Memory B cell (primary cell): ENCODE measurements around the gene MAPK14.
"Not testable (repeated sequence)": the region's sequence is repeated elsewhere in the genome, so short reads cannot be mapped to it uniquely, and the experiment has no call there.

Experiments used
- ATAC-seq: fragments of 150-1000 bp; cut with Tn5 transposase; 2 replicates; pipeline ENCODE4 v1.10.0; 2021; ENCODE audit warnings: low read depth, mild to moderate bottlenecking, moderate library complexity
- DNase-seq, 2 donors: peaks; one replicate each; pipeline ENCODE4 v3.0.0; 2022; ENCODE audit warnings: low spot score in 2 of 2
- H3K27ac Mint-ChIP-seq: one replicate; pipeline ENCODE4 v1.8.0; 2022; ENCODE audit warnings: mild to moderate bottlenecking, moderate library complexity, mixed read lengths
- H3K27me3 Mint-ChIP-seq: one replicate; pipeline ENCODE4 v1.8.0; 2022; ENCODE audit warnings: mixed read lengths
- H3K36me3 Mint-ChIP-seq: one replicate; pipeline ENCODE4 v1.8.0; 2022; ENCODE audit warnings: mild to moderate bottlenecking, mixed read lengths
- H3K4me1 Mint-ChIP-seq: one replicate; pipeline ENCODE4 v1.8.0; 2022; ENCODE audit warnings: mixed read lengths
- H3K4me3 Mint-ChIP-seq: one replicate; pipeline ENCODE4 v1.8.0; 2022; ENCODE audit warnings: mild to moderate bottlenecking, moderate library complexity, mixed read lengths
- H3K9me3 Mint-ChIP-seq: one replicate; pipeline ENCODE4 v1.8.0; 2022; ENCODE audit warnings: mixed read lengths

MAPK14 gene

DNA sequence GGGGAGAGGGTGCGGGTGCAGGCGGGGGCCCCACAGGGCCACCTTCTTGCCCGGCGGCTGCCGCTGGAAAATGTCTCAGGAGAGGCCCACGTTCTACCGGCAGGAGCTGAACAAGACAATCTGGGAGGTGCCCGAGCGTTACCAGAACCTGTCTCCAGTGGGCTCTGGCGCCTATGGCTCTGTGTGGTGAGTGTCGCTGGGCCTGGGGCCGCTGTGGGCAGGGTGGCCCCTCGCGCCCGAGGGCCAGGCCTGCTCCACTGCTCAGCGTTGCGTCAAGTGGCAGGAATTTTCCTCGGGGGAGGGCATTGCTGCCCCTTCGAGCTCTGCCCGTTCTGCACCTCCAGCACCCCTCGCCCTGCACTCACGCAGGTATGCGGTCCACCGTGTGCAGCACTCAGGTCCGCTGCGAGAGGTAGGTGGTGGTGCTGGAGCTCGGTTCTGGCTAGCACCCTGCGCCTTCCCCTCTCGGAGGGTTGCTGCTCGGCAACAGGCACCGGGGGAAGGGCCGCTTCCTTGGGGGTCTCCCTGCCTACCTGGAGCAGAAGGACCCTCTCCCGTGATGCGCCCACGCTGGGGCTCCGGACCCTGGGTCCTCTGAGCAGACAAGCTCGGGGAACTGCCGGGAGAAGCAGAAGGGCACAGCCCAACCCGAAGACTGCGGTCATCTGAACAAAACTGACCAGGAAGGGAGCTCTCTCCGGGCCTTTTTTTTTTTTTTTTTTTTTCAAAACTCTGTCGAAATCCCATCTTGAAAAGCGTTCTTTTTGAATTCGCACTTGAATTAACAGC lies 674 bp downstream of the MAPK14 start:
- peak overlapping the region; percentile 90 for H3K4me3 Mint-ChIP-seq
- no peaks in the 10 kb centered on the region for H3K9me3 Mint-ChIP-seq
- H3K36me3 Mint-ChIP-seq, result no peaks in the 10 kb centered on the region
- peaks cover 13% of the 10 kb centered on the region for H3K27me3 Mint-ChIP-seq
- peak overlapping the region; percentile 69 for H3K27ac Mint-ChIP-seq
- peak; percentile 31 for ATAC-seq
- H3K4me1 Mint-ChIP-seq, result peaks cover 28% of the 10 kb centered on the region
- no peak for DNase-seq

DNA sequence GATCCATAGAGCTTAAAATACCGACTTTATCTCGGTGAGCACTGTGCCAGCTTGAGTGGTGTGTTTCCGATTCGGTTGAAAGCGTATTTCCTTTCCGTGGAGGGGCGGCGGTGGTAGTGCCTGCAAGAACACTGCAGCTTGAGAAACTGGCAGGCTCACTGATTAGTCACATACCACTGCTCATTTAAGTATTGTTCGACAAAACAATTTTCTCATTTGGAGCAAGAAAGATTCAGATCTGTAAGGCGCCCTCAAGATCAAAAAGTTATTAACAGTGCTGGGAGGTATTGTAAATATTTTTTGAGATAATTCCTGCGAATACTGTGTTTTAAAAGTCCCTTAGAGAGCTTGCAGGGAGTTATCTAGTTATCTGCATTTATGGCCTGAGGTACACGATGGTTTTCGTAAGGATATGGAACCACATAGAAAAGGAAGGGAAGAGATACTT lies 1.3 kb downstream of the MAPK14 start:
- DNase-seq (peak in 1 of 2 donors; percentile 18), ATAC-seq (no peak)
- H3K27me3 Mint-ChIP-seq, result peaks cover 10% of the 10 kb centered on the region
- peak overlapping the region; percentile 69 for H3K27ac Mint-ChIP-seq
- H3K4me1 Mint-ChIP-seq, result peaks cover 26% of the 10 kb centered on the region
- no peaks in the 10 kb centered on the region for H3K36me3 Mint-ChIP-seq
- H3K9me3 Mint-ChIP-seq, result no peaks in the 10 kb centered on the region
- H3K4me3 Mint-ChIP-seq, result peak overlapping the region; percentile 90

DNA sequence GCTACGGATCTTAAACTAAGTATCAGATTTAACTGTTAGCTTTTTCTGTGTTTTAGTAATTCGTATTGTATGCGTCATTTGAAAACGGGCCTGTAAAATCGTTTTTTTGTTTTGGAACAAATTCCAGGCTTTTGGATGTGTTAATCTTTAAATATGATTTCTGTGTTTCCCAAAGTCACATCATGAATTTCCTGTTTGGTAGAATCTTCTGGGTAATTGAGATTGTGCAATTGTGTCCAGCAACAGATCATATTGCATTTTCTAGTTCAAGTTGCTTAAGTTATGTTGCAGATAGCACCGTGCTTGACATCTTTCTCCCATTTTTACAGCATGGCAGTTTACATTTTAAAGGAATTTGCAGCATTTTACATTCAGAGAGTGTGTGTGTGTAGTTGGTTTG lies 1.9 kb downstream of the MAPK14 start:
- peaks cover 24% of the 10 kb centered on the region for H3K4me1 Mint-ChIP-seq

DNA sequence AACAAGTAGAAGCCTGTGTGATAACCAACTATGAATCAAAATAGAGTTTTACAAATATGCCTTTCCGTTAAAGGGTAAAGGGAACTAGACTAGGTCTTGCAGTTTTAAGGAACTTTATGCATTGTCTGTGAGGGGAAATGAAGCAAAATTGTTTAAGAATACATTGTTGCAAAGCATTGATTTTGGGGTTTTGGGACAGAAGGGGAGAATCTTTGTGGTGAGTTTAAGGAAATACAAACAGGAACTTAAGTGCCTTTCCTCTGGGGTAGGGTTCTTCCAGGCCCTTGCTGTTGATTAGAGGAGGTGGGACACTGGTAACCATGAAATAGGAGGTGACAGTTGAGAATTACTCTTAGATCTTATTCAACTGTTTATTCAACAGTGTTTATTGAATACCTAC lies 4.7 kb downstream of the MAPK14 start:
- H3K27ac Mint-ChIP-seq, result no peak overlapping the region
- H3K4me3 Mint-ChIP-seq, result no peak overlapping the region
- ATAC-seq (no peak), DNase-seq (no peak)
- H3K9me3 Mint-ChIP-seq, result no peaks in the 10 kb centered on the region
- H3K4me1 Mint-ChIP-seq, result peaks cover 30% of the 10 kb centered on the region
- no peaks in the 10 kb centered on the region for H3K27me3 Mint-ChIP-seq
- peaks cover 3% of the 10 kb centered on the region for H3K36me3 Mint-ChIP-seq

More for the DNA sequence above, 1.9 kb downstream of the MAPK14 start:
- H3K36me3 Mint-ChIP-seq, result no peaks in the 10 kb centered on the region
- DNase-seq, result no peak
- no peak for ATAC-seq
- no peaks in the 10 kb centered on the region for H3K9me3 Mint-ChIP-seq
- peaks cover 8% of the 10 kb centered on the region for H3K27me3 Mint-ChIP-seq
- peak overlapping the region; percentile 90 for H3K4me3 Mint-ChIP-seq
- H3K27ac Mint-ChIP-seq, result peak overlapping the region; percentile 69

DNA sequence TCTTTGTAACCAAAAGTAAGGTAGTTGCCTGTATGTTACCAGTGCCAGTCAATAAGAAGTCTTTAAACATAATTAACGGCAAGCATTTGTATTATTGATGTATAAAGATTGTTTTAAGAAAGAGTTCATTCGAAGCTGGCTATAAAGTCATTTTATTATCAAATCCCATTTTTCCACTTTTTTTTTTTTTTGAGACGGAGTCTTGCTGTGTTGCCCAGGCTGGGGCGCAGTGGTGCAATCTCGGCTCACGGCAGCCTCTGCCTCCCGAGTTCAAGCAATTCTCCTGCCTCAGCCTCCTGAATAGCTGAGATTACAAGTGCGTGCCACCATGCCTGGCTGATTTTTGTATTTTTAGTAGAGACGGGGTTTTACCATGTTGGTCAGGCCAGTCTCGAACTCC lies 5.5 kb downstream of the MAPK14 start:
- not testable (repeated sequence) for H3K4me3 Mint-ChIP-seq, DNase-seq, H3K27me3 Mint-ChIP-seq, H3K36me3 Mint-ChIP-seq, H3K9me3 Mint-ChIP-seq, H3K27ac Mint-ChIP-seq, ATAC-seq
- H3K4me1 Mint-ChIP-seq, result peaks cover 36% of the 10 kb centered on the region

DNA sequence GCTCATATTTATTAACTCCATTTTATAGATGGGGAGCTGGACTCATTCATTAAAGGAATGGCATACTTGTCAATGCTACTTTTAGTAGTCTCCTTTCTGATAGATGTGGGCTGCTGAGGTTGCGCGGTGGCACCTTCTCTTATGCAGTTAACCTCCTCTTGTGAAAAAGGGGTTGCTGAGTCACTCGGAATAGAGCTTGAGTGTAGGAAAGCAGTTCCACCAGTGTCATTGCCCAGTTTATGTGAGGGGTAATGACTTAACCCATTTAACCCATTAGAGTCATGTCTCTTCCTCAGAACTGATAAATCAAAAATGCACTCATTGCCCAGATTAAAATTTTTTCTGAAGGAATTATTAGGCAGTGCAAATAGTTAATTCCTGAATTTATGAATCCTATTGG lies 6.3 kb downstream of the MAPK14 start:
- no peak for ATAC-seq
- no peaks in the 10 kb centered on the region for H3K9me3 Mint-ChIP-seq
- H3K27ac Mint-ChIP-seq, result no peak overlapping the region
- no peak for DNase-seq
- H3K4me3 Mint-ChIP-seq, result no peak overlapping the region
- H3K36me3 Mint-ChIP-seq, result peaks cover 3% of the 10 kb centered on the region
- H3K4me1 Mint-ChIP-seq, result peaks cover 37% of the 10 kb centered on the region
- H3K27me3 Mint-ChIP-seq, result no peaks in the 10 kb centered on the region

DNA sequence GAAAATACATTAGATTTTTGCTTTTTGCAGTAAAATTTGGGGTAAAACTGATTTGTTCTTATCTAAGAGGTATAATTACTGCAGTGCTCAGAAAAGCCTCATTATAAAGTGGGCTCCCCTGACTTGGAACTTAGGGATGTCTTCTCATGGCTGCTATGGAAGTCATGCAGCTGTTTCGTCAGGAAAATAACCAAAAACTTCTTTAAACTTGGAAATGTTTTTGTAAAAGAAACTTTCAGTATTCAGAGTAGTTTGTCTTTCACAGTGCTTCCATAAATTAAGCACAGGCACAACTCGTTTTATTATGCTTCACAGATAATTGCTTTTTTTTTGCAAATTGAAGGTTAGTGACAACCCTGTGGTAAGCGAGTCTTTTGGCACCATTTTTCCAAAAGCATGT lies 6.8 kb downstream of the MAPK14 start:
- Mint-ChIP-seq H3K27ac (no peak overlapping the region), H3K36me3 (peaks cover 3% of the 10 kb centered on the region)

DNA sequence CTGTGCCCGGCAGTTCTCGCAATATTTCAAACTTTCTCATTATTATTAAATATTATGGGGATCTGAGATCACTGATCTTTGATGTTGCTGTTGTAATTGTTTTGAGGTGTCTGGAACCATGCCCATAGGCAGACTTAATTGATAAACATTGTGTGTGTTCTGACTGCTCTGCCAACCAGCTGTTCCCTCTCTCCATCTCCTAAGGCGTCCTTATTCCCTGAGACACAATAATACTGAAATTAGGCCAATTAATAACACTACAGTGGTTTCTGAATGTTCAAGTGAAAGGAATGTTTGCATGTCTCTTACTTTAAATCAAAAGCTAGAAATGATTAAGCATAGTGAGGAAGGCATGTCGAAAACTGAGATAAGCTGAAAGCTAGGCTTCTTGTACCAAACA lies 7.6 kb downstream of the MAPK14 start:
- no peak for ATAC-seq
- peaks cover 3% of the 10 kb centered on the region for H3K36me3 Mint-ChIP-seq
- no peaks in the 10 kb centered on the region for H3K9me3 Mint-ChIP-seq
- DNase-seq, result no peak
- H3K27ac Mint-ChIP-seq, result no peak overlapping the region
- H3K27me3 Mint-ChIP-seq, result no peaks in the 10 kb centered on the region
- no peak overlapping the region for H3K4me3 Mint-ChIP-seq
- H3K4me1 Mint-ChIP-seq, result peaks cover 36% of the 10 kb centered on the region

More for the DNA sequence above, 6.8 kb downstream of the MAPK14 start:
- H3K4me3 Mint-ChIP-seq, result no peak overlapping the region
- no peak for ATAC-seq
- DNase-seq, result no peak
- no peaks in the 10 kb centered on the region for H3K9me3 Mint-ChIP-seq
- peaks cover 40% of the 10 kb centered on the region for H3K4me1 Mint-ChIP-seq
- H3K27me3 Mint-ChIP-seq, result no peaks in the 10 kb centered on the region

DNA sequence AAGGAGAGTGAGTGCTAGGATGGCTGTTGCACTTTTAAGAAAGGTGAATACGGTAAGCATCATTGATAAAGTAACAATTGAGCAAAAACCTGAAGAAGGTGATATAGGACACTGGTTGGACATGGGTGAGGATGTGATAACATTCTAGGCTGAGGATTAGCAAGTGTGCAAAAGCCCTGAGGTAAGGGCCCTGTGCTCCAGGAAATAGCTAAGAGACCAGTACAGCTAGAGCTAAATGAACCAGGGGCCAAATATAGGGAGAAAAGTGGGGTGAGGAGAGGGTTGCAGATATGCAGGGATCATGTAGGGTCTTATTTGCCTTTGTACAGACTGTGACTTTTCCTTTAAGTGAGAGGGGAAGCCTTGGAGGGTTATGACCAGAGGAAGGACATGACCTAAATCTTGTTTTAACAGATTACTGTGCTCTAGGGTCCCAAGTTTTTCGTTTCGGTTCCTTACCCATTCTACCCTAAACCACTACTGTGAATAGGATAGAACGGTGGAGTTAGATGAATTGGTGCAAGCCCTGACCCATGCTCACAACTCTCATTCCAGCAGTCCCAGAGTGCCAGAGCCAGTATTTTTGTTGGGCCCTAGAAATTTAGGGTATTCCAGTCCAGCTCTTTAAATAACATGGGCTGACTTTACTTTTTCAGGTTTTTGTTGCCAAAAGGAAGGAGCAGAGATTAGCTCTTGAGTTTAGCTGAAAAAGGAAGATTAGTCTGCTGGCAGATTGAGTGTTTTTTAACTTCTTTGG lies 10.7 kb downstream of the MAPK14 start:
- ATAC-seq (no peak), DNase-seq (no peak)
- H3K36me3 Mint-ChIP-seq, result peaks cover 6% of the 10 kb centered on the region
- no peaks in the 10 kb centered on the region for H3K27me3 Mint-ChIP-seq
- peak overlapping the region; percentile 64 for H3K27ac Mint-ChIP-seq
- peak overlapping the region; percentile 24 for H3K4me3 Mint-ChIP-seq
- H3K9me3 Mint-ChIP-seq, result no peaks in the 10 kb centered on the region
- peaks cover 36% of the 10 kb centered on the region for H3K4me1 Mint-ChIP-seq

DNA sequence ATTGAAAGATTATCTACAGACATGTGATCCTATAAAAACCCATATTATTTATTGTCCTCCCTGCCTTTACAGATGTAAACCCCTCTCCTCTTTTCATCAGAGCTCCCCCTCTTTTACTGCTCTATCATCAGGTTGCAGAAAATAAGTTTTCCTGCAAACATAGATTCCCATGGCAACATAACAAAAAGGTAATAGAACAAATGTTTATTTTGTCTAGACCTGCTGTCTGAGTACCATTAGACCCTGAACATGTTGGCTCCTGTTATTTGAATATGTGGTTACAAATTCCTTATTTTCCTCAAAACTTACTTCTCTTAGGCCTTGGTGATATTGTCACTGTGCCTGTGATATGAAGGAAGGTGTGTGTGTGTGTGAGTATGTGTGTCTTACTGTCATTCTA lies 11.5 kb downstream of the MAPK14 start:
- DNase-seq, result no peak
- Mint-ChIP-seq H3K4me3 (no peak overlapping the region), H3K27me3 (no peaks in the 10 kb centered on the region), H3K27ac (peak overlapping the region; percentile 80), H3K9me3 (no peaks in the 10 kb centered on the region), H3K36me3 (peaks cover 6% of the 10 kb centered on the region), H3K4me1 (peaks cover 36% of the 10 kb centered on the region)
- no peak for ATAC-seq

DNA sequence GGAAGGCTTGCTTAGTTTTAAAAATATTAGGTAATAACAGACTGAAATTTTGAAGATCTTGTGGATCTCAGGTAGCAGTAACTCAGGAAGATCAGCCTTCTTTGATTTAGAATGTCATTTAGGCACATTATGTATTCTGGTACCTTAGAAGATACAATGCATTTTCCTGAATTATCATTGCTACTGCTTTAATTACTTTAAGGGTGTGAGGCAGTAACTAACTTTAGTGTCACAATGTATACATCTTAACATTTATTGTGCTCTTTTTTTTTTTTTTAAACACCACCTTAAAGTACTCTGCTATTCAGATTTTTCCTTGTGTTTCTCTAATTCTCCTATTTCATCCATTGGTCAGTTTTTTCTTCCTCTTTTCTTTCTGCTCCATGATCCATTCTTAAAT lies 13.3 kb downstream of the MAPK14 start:
- no peak for DNase-seq
- H3K27ac Mint-ChIP-seq, result peak overlapping the region; percentile 28
- H3K9me3 Mint-ChIP-seq, result no peaks in the 10 kb centered on the region
- H3K36me3 Mint-ChIP-seq, result peaks cover 4% of the 10 kb centered on the region
- H3K27me3 Mint-ChIP-seq, result no peaks in the 10 kb centered on the region
- no peak overlapping the region for H3K4me3 Mint-ChIP-seq
- peaks cover 35% of the 10 kb centered on the region for H3K4me1 Mint-ChIP-seq
- ATAC-seq, result no peak

DNA sequence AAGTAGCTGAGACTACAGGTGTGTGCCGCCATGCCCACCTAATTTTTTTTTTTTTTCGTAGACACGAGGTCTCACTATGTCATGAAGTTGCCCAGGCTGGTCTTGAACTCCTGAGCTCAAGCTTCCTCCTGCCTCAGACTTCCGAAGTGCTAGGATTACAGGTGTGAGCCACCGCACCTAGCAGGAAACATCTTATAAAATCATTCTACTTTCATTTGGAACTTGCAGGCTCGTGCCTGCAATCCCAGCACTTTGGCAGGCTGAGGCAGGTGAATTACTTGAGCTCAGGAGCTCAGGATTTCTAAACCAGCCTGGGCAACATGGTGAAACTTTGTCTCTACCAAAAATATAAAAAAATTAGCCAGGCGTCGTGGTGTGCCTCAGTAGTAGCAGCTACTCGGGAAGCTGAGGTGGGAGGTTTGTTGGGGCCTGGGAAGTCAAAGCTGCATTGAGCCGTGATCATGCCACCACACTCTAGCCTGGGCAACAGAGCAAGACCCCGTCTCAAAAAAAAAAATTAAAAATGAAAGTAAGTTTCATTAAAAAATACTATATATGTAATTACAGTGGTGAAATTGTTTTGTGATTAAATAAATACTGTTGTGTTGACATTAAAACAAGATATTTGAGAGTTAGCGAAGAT lies 15.1 kb downstream of the MAPK14 start:
- H3K4me1 Mint-ChIP-seq, result peaks cover 35% of the 10 kb centered on the region
- H3K9me3 Mint-ChIP-seq, result no peaks in the 10 kb centered on the region
- H3K27me3 Mint-ChIP-seq, result no peaks in the 10 kb centered on the region
- ATAC-seq (no peak), DNase-seq (no peak)
- no peak overlapping the region for H3K27ac Mint-ChIP-seq
- no peak overlapping the region for H3K4me3 Mint-ChIP-seq
- H3K36me3 Mint-ChIP-seq, result peaks cover 4% of the 10 kb centered on the region

DNA sequence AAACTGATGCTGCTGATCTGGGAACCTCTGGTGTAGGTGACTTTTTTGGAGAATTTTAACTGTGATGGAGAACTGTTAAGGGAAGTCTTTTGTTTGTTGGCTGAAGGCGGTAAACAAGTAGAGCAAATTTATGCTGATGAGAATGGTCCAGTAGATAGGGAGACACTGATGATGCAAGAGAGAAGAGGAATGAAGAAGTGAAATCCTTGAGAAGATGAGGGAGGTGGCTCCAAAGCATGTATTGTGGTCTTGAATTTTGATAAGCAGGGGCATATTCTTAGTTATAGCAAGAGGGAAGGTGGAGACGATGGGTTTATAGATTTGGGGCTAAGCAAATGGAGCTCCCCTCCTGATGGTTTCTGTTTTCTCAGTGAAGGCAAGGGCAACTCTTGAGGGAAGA lies 22.0 kb downstream of the MAPK14 start:
- H3K27ac Mint-ChIP-seq, result no peak overlapping the region
- ATAC-seq (no peak), DNase-seq (no peak)
- no peaks in the 10 kb centered on the region for H3K36me3 Mint-ChIP-seq
- H3K27me3 Mint-ChIP-seq, result no peaks in the 10 kb centered on the region
- H3K9me3 Mint-ChIP-seq, result no peaks in the 10 kb centered on the region
- H3K4me1 Mint-ChIP-seq, result peaks cover 6% of the 10 kb centered on the region
- no peak overlapping the region for H3K4me3 Mint-ChIP-seq

DNA sequence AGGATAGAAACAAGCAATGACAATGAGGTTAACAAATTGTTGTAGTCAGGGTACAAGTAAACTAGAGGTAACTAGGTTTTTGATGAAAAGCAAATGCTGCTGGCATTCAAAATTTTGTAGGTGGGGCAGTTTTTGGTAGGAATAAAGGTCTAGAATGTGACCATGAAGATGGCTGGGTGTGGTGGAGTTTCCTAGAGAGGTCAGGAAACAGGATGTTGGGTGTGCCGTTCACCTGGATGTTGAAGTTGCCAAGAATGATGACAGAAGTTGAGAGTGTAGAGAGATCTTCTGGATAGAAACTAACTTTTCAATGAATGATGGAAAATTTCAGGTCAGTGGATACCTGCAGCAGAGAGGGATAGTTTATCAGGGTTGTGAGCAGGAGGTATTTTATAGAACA lies 22.7 kb downstream of the MAPK14 start:
- Mint-ChIP-seq H3K4me1 (peaks cover 6% of the 10 kb centered on the region), H3K9me3 (no peaks in the 10 kb centered on the region), H3K27me3 (no peaks in the 10 kb centered on the region), H3K36me3 (no peaks in the 10 kb centered on the region), H3K4me3 (no peak overlapping the region), H3K27ac (no peak overlapping the region)
- DNase-seq (no peak), ATAC-seq (no peak)
